ENCODE measurements around the gene ANP32B.
"Not testable (repeated sequence)": the region's sequence is repeated elsewhere in the genome, so short reads cannot be mapped to it uniquely, and the experiment has no call there.

The ANP32B gene

DNA sequence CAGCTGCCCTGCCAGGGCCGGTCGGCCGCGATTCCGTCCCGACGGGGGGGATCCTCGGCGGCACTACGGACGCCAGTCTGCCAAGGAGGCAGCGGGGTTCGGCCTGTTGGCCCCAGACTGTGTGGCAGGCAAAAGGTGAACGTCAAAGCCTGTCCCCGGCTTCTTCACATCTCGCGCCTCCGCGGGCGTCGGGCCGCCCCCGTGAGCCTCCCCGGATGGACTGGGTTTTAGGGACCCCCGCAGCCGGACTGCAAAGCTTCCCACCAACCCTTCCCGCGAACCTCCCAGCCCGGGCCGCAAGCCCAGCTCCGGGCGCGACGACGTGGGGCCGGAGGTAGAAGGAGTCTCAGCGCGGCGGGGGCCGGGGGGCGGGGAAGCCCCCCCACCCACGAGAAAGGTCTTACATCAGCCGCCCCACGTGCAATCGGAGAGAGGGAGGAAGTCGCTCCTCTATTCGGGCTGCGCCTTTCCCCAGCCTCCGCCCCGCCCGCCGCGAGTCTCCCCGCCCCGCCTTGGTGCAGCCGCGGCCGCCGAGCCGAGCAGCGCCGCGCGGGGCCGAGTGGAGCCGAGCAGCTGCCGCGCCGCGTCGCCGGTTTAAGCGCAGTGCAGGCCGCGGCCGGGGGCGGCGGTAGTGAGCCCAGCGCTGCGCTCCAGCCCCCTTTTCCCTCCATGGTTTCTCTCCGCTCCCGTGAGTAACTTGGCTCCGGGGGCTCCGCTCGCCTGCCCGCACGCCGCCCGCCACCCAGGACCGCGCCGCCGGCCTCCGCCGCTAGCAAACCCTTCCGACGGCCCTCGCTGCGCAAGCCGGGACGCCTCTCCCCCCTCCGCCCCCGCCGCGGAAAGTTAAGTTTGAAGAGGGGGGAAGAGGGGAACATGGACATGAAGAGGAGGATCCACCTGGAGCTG lies at the start of gene ANP32B:
ANP32B (plus strand) TSS at position 659 of the 906 bp plus-strand sequence; CDS start at position 874, 215 bp downstream.
- peak; percentile 94 for DNase-seq

DNA sequence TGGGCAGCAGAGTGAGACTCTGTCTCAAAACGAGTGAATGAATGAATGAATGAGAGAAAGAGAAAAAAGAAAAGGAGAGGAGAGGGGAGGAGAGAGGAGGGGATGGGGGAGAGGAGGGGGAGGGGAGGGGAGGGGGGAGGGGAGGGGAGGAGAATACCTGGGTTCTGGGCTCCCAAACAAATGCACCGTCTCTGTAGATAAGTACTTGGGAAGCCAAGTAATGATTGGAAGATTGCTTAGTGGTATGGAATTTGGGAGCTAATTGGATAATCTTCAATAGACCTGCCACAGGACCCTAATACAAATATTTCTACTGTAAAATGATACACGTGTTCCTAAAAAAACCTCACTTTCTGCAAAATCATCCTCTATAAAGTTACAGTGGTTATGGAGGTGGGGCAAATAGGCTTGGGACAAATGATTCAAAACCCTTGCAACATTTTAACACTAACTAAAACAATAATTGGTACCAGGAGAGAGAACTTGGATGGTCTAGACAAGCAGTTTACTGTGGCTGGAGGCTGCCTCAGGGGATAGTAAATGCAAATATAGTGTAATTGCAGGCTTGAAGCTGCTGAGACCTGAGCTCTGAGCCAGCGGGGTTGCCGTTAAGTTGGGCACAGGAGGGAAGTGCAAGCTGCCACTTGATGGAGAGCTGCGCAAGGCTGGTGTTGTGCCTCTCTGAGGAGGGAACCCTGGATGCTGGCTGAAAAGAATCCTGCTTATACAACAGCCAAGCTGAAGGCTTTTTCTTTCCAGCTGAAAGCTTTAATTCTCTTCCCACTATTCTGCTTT lies 48.6 kb upstream of the ANP32B start:
- DNase-seq, result no peak

DNA sequence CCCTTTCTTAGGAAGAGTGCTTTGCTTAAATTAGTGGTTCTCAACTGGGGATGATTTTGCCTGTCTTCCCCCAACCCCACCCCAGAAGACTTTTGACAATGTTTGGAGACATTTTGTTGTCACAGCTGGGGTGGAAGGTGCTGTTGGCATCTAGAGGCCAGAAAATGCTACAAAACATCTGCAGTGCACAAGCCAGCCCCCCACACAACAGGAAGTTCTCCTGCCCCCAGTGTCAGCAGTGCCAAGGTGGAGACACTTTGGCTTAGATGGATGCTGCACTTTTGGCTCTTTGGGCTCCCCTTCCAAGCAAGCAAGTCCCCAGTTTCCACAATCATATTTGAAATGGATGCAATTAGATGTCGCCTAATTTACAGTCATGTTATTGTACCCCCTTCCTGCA lies 47.9 kb upstream of the ANP32B start:
- no peak for DNase-seq

GRCh38 chr9:97936998-97937397 lies 46.1 kb upstream of the ANP32B start:
- DNase-seq, result no peak

- DNase-seq, result no peak
Measured at GRCh38 chr9:97938081-97938644, 45.0 kb upstream of the ANP32B start, which contains the start of gene HEMGN. Gene HEMGN, minus strand, starts transcription at chr9:97938172. Its CDS starts 36 bp downstream, at chr9:97938136.

- DNase-seq, result no peak
Measured at GRCh38 chr9:97940233-97940632, 42.9 kb upstream of the ANP32B start.

GRCh38 chr9:97940741-97941140 lies 42.4 kb upstream of the ANP32B start:
- DNase-seq, result no peak

GRCh38 chr9:97941323-97941722 lies 41.8 kb upstream of the ANP32B start:
- no peak for DNase-seq

DNA sequence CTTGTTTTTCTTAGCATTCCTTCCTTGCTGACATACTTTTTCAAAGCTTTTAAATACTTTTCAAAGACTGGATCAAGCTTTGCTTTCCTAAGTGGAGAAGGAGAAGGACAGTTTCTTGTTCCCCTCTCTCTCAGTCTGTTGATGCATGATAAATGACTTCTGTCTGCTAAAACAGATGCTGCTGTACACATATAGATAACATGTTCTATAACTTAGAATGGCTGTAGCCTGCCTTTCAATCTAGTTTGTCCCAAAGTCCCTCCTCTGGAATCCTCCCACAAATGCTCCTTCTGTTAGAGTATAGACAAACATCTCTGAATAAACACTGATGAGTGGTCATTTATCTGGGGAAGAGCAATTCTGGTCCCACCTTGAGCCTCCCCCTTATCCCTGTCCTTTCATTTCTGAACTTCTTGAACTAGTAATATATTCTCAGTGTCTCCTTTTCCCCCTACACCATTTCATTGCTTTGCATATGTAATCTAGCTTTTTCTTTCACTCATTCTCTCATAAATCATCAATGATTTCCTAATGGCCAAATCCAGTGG lies 39.8 kb upstream of the ANP32B start:
- DNase-seq, result no peak

DNA sequence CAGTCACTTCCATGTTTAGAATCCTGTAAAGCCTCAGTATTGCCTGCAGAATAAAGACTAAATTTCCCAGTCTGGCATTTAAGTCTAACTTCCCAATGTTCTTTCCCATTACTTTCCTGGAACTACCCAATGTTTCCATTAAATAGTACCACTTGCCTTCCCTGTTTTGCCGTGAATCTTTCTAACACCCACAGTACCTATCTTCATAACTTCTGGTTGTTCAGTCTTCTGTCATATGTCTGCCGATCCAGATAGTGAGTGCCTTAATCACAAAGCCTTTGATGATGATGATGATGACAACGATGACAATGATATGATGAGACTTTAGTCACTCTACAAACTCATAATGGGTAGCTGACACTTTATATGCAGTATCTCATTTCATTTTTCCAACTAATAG lies 38.5 kb upstream of the ANP32B start:
- DNase-seq, result no peak

DNA sequence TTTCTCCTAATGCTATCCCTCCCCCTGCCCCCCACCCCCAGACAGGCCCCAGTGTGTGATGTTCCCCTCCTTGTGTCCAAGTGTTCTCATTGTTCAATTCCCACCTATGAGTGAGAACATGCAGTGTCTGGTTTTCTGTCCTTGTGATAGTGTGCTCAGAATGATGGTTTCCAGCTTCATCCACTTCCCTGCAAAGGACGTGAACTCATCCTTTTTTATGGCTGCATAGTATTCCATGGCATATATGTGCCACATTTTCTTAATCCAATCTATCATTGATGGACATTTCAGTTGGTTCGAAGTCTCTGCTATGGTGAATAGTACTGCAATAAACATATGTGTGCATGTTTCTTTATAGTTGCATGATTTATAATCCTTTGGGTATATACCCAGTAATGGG lies 37.7 kb upstream of the ANP32B start:
- DNase-seq, result not testable (repeated sequence)

DNA sequence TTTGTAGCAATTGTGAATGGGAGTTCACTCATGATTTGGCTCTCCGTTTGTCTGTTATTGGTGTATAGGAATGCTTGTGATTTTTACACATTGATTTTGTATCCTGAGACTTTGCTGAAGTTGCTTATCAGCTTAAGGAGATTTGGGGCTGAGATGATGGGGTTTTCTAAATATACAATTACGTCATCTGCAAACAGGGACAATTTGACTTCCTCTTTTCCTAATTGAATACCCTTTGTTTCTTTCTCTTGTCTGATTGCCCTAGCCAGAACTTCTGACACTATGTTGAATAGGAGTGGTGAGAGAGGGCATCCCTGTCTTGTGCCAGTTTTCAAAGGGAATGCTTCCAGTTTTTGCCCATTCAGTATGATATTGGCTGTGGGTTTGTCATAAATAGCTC lies 36.0 kb upstream of the ANP32B start:
- not testable (repeated sequence) for DNase-seq

DNA sequence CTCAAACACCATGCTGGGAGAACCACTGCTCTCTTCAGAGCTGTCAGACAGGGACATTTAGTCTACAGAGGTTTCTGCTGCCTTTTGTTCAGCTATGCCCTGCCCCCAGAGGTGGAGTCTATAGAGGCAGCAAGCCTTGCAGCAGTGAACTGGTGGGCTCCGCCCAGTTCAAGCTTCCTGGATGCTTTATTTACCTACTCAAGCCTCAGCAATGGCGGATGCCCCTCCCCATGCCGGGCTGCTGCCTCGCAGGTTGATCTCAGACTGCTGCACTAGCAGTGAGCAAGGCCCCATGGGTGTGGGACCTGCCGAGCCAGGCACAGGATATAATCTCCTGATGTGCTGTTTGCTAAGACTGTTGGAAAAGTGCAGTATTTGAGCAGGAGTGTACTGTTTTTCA lies 32.3 kb upstream of the ANP32B start:
- not testable (repeated sequence) for DNase-seq

DNA sequence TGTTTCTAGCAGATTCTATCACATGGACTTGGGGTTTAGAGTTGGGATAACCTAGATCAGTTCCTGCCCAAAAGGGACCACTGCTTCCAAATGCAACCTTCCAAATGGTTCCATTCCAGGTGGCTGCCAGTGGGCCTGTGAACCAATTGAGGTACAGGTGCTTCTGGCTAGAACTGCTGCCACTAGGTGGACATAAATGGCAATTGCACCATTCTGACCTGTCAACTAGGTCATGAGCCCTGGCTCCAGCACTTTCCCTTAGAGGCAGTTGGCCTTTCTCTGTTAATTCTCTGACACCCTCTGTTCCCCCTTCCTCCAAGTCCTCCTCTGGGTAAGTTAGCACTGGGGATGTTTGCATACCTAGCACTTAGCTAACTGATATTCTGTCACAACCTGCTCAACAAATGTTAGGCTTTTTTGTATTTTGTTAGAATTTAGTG lies 28.6 kb upstream of the ANP32B start:
- DNase-seq, result peak; percentile 18

GRCh38 chr9:97956331-97956730 lies 26.8 kb upstream of the ANP32B start:
- no peak for DNase-seq

DNA sequence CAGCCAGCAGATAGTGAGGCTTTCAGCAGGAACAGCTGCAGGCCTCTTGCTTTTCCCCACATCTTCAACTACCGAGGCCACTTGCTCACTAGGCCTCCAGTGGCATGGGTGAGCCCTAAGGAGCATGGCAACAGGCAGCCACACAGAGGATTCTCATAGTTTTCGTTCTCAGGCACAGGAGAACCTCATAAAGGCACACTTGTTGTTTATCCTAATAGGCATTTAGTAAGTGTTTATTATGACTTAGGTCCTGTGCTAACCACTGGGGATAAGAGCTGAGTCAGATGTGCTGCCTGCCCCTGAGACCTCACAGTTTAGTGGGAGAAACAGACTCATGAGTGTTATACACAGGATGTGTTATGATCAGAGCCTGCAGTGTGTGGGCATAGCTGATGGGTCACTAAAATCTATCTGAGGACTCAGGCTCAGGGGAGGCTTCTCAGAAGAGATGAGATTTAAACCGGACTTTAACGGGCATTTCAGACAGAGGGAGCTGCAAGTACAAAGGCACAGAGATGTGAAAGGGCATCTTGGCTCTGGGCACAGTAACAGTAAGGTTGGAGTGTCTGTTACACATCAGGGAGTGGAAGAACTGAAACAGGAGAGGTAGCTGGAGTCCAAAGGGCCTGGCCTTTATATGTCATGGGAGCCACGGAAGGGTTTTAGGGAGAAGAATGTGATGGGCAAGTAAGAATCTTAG lies 24.2 kb upstream of the ANP32B start:
- peak; percentile 55 for DNase-seq

DNA sequence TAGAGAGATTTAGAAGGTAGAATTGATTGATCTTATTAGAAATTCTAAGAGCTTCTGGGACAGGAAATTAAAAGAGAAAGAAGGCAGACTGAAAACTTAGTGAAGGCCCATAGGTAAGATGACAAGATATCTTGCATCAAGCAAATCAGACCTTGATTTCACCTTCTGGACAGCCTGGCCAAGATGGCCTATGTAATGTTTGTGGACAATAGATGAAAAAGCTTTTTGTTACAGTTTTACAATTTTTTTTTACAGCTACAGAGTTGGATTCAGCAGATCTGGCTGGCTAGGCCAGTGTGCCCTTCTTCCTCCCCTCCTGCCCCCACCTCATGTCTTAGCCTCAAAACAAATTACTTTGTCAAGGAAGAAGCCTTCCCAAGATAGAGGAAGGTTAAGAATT lies 23.6 kb upstream of the ANP32B start:
- DNase-seq, result no peak

DNA sequence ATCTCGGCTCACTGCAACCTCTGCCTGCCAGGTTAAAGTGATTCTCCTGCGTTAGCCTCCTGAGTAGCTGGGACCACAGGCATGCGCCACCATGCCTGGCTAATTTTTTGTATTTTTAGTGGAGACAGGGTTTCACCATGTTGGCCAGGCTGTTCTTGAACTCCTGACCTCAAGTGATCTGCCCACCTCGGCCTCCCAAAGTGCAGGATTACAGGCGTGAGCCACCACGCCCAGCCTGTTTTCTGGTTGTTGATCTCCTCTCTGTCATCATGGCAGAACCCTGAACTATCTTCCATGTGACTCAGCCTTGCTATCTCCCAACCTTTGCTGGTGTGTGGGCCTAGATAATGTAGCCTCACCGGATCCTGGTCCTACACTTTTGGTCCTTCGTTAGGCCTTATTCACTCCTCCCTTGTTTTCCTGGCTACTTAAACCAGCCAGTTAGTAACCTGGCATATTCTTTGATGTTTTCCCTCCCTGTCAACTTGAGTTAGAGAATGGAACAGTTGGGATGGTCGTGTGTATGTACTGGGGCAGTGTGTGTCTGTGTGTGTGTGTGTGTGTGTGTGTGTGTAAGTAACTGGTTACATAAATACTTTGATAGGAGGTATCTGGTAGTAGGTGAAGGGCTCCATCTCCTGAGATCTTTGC lies 22.3 kb upstream of the ANP32B start:
- not testable (repeated sequence) for DNase-seq

DNA sequence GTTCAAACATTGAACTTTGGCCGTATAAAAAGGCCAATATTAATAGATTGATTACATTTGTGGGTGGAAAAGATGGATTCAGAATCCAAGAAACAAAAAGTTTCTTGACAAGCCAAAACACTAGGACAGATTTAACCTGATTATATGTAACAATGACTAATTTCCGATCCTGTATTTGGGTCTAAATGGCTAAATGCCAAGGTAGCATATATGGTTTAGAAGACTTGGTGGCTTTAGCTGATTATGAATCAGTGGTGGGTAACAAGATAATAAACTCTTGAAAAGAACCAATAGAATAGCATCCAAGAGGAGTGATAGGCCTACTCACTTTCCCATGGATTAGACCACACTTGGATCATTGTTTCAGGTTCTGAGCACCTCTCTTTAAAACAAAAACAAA lies 21.8 kb upstream of the ANP32B start:
- no peak for DNase-seq

DNA sequence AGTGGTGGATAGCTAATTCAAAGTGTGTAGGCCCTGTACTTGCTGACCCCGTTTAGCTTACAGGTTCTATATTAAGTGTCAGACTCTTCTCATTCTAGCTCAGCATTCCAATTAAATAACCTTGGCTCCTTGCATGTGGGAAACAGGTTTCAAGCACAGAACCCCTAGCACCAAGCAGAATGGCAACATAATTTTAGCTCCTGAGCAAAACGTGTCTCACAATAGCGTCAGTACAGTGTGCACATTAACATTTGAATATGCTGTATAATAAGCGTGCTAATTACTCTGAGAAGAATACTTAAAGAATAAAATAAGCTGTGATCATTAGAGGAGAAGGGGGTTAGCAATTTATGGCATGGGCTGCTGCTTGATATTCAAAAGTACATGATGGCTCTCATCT lies 21.0 kb upstream of the ANP32B start:
- no peak for DNase-seq

GRCh38 chr9:97962575-97962974 lies 20.6 kb upstream of the ANP32B start:
- DNase-seq, result no peak

GRCh38 chr9:97963232-97963631 lies 19.9 kb upstream of the ANP32B start:
- no peak for DNase-seq

Data from EL (cell line).